ENCODE data around the gene GGTLC1.

The GGTLC1 gene

DNA sequence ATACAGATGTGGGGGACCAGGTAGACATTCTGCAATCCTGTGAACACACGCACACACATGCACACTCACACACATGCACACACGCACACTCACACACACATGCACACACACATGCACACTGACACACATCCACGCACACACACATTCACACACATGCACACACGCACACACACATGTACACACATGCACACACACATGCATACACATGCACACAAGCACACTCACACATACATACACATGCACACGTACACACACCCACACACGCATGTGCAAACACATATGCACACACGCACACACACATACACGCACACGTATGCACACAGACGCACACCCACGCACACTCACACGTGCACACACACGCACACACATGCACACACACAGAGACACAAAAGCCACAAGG, 14.3 kb upstream of the GGTLC1 start:
- DNase-seq: no peak
- Histone ChIP-seq H3K23ac (ENCODE audit: low read length in 2 of 2) (no peak overlapping the region), H3K4me3 (ENCODE audit: insufficient read depth in 1 of 2, low read depth in 1 of 2, low read length in 2 of 2) (no peak overlapping the region), H3K79me1 (replicated peaks; ENCODE audit: low read length, poor library complexity, severe bottlenecking) (no peaks in the 10 kb centered on the region), H2BK15ac (ENCODE audit: low read depth, poor library complexity, severe bottlenecking) (no peak overlapping the region), H2AFZ (ENCODE audit: low read depth, low read length) (no peak overlapping the region), H3K4ac (ENCODE audit: low read depth in 1 of 2, low read length in 2 of 2) (no peak overlapping the region), H2AK5ac (ENCODE audit: low read length, severe bottlenecking) (no peak overlapping the region), H3K14ac (ENCODE audit: low read length in 2 of 2) (no peak overlapping the region), H2BK12ac (ENCODE audit: low read length in 2 of 2) (no peak overlapping the region), H2BK5ac (ENCODE audit: low read depth, low read length, poor library complexity, severe bottlenecking) (no peak overlapping the region), H2BK120ac (ENCODE audit: low read depth, low read length) (no peak overlapping the region), H4K8ac (ENCODE audit: low read length) (no peak overlapping the region), H3K18ac (ENCODE audit: low read depth in 1 of 2, low read length in 2 of 2) (no peak overlapping the region), H3K36me3 (ENCODE audit: control insufficient read depth in 1 of 2, insufficient read depth in 2 of 2, low read depth in 1 of 2, low read length in 2 of 2) (no peaks in the 10 kb centered on the region), H3K27ac (ENCODE audit: low read length, poor library complexity, severe bottlenecking) (no peak overlapping the region), H4K91ac (ENCODE audit: low read length) (no peak overlapping the region), H3K9ac (ENCODE audit: low read length) (no peak overlapping the region), H3K4me1 (ENCODE audit: control insufficient read depth, insufficient read depth, low read depth, low read length) (no peaks in the 10 kb centered on the region), H3K27me3 (ENCODE audit: control insufficient read depth in 1 of 2, insufficient read depth in 1 of 2, low read length in 2 of 2) (peaks cover 36 to 65% of the 10 kb centered on the region in 2 experiments), H3K4me2 (ENCODE audit: low read length, poor library complexity, severe bottlenecking) (no peak overlapping the region), H3K9me3 (ENCODE audit: control insufficient read depth, low read length) (no peaks in the 10 kb centered on the region)
- 94% methylated on average over 13 of the region's 13 CpGs for WGBS

DNA sequence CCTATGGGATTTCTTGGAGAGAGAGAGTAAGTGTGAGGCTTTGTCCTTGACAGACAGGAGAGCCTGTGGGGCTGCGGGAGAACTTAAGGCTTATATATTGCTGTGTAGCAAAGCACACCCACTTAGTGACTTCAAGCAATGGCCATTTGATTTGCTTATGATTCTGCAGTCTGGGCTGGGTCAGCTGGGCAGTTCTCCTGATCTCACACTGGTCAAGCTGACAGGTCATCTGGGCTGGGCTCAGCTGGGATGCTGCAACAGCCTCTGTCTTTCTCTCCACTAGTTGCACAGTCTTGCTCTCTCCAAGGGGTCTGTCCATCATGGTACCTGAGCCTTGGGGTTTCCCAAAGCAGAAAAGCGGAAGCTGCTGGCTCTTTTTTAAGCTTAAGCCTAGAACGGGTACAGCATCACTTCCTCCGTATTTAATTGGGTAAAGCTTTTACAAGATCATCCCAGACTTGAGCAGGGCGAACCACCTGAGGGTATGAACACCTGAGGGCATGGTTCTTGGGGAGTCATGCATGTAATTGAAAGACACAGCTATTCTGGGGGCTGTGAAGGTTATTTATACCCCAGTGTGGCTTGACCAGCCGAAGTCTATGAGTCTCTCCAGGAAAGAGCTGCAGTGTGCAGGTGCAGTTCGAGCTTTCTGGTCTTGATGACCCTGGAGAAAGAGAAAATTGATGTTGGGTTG, 13.3 kb upstream of the GGTLC1 start:
- H3K27me3 ChIP-seq (ENCODE audit: control insufficient read depth in 1 of 2, insufficient read depth in 1 of 2, low read length in 2 of 2): peaks cover 33 to 69% of the 10 kb centered on the region in 2 experiments
- H3K4me2 ChIP-seq (ENCODE audit: low read length, poor library complexity, severe bottlenecking): no peak overlapping the region
- no peak overlapping the region for H3K18ac ChIP-seq (ENCODE audit: low read depth in 1 of 2, low read length in 2 of 2)
- no peaks in the 10 kb centered on the region for H3K4me1 ChIP-seq (ENCODE audit: control insufficient read depth, insufficient read depth, low read depth, low read length)
- H4K91ac ChIP-seq (ENCODE audit: low read length): no peak overlapping the region
- H3K9me3 ChIP-seq (ENCODE audit: control insufficient read depth, low read length): no peaks in the 10 kb centered on the region
- H3K79me1 ChIP-seq (replicated peaks; ENCODE audit: low read length, poor library complexity, severe bottlenecking): no peaks in the 10 kb centered on the region
- no peak overlapping the region for H2BK5ac ChIP-seq (ENCODE audit: low read depth, low read length, poor library complexity, severe bottlenecking)
- H3K4me3 ChIP-seq (ENCODE audit: insufficient read depth in 1 of 2, low read depth in 1 of 2, low read length in 2 of 2): no peak overlapping the region
- no peak overlapping the region for H2BK15ac ChIP-seq (ENCODE audit: low read depth, poor library complexity, severe bottlenecking)
- no peak overlapping the region for H3K14ac ChIP-seq (ENCODE audit: low read length in 2 of 2)
- no peak overlapping the region for H2AK5ac ChIP-seq (ENCODE audit: low read length, severe bottlenecking)
- no peak overlapping the region for H4K8ac ChIP-seq (ENCODE audit: low read length)
- H3K27ac ChIP-seq (ENCODE audit: low read length, poor library complexity, severe bottlenecking): no peak overlapping the region
- H3K4ac ChIP-seq (ENCODE audit: low read depth in 1 of 2, low read length in 2 of 2): no peak overlapping the region
- no peaks in the 10 kb centered on the region for H3K36me3 ChIP-seq (ENCODE audit: control insufficient read depth in 1 of 2, insufficient read depth in 2 of 2, low read depth in 1 of 2, low read length in 2 of 2)
- no peak for DNase-seq
- no peak overlapping the region for H2AFZ ChIP-seq (ENCODE audit: low read depth, low read length)
- H3K9ac ChIP-seq (ENCODE audit: low read length): no peak overlapping the region
- H2BK120ac ChIP-seq (ENCODE audit: low read depth, low read length): no peak overlapping the region
- no peak overlapping the region for H2BK12ac ChIP-seq (ENCODE audit: low read length in 2 of 2)
- no peak overlapping the region for H3K23ac ChIP-seq (ENCODE audit: low read length in 2 of 2)
- WGBS: 73% methylated on average over 7 of the region's 7 CpGs

DNA sequence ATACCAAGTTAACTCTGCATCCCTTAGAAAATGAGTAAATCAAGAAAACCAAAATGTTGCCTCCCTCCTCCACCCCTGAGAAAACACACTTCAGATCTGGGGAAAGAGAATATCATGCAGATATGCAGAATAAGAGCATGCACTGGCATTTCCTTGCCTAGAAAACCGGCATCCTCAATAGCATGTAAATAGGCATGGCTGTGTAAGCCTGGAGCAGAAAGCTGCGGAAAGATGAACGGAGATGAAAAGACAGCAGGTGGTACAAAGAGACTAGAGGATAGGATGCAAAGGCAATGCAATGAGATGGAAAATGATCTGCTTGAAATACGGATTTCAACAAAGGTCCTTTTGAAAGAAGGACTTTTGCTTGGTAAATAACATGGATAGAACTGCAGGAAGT, 10.3 kb upstream of the GGTLC1 start:
- H2AFZ ChIP-seq (ENCODE audit: low read depth, low read length): no peak overlapping the region
- H3K14ac ChIP-seq (ENCODE audit: low read length in 2 of 2): no peak overlapping the region
- no peak overlapping the region for H2BK12ac ChIP-seq (ENCODE audit: low read length in 2 of 2)
- WGBS: 84% methylated on average over 4 of the region's 4 CpGs
- H3K27ac ChIP-seq (ENCODE audit: low read length, poor library complexity, severe bottlenecking): no peak overlapping the region
- H3K23ac ChIP-seq (ENCODE audit: low read length in 2 of 2): no peak overlapping the region
- no peaks in the 10 kb centered on the region for H3K36me3 ChIP-seq (ENCODE audit: control insufficient read depth in 1 of 2, insufficient read depth in 2 of 2, low read depth in 1 of 2, low read length in 2 of 2)
- H3K4ac ChIP-seq (ENCODE audit: low read depth in 1 of 2, low read length in 2 of 2): no peak overlapping the region
- DNase-seq: no peak
- H3K9me3 ChIP-seq (ENCODE audit: control insufficient read depth, low read length): no peaks in the 10 kb centered on the region
- H2BK5ac ChIP-seq (ENCODE audit: low read depth, low read length, poor library complexity, severe bottlenecking): no peak overlapping the region
- H3K4me1 ChIP-seq (ENCODE audit: control insufficient read depth, insufficient read depth, low read depth, low read length): no peaks in the 10 kb centered on the region
- no peak overlapping the region for H3K4me2 ChIP-seq (ENCODE audit: low read length, poor library complexity, severe bottlenecking)
- no peak overlapping the region for H3K9ac ChIP-seq (ENCODE audit: low read length)
- H4K8ac ChIP-seq (ENCODE audit: low read length): no peak overlapping the region
- no peak overlapping the region for H3K18ac ChIP-seq (ENCODE audit: low read depth in 1 of 2, low read length in 2 of 2)
- no peaks in the 10 kb centered on the region for H3K79me1 ChIP-seq (replicated peaks; ENCODE audit: low read length, poor library complexity, severe bottlenecking)
- no peak overlapping the region for H2BK15ac ChIP-seq (ENCODE audit: low read depth, poor library complexity, severe bottlenecking)
- no peak overlapping the region for H4K91ac ChIP-seq (ENCODE audit: low read length)
- H3K4me3 ChIP-seq (ENCODE audit: insufficient read depth in 1 of 2, low read depth in 1 of 2, low read length in 2 of 2): no peak overlapping the region
- H3K27me3 ChIP-seq (ENCODE audit: control insufficient read depth in 1 of 2, insufficient read depth in 1 of 2, low read length in 2 of 2): peaks cover 17 to 49% of the 10 kb centered on the region in 2 experiments
- H2BK120ac ChIP-seq (ENCODE audit: low read depth, low read length): no peak overlapping the region
- H2AK5ac ChIP-seq (ENCODE audit: low read length, severe bottlenecking): no peak overlapping the region

DNA sequence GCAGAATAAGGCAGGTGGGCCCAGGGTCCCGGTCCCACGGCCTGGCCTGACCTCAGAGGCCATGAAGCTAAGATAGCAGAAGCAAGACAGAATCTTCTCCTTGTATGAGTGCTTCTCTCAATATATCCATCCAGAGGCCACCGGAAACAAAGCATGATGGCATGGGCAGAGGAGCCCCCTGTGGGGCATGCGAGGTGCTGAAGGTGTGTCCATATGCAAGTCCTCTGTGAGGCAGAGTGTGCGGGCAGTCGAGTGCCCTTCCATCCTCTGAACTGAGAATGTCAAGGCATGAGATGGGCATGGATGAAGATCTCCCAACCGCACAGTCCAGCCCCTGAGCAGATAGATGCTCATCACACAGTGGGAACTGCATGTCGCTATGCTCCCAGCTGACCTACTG, 9.8 kb upstream of the GGTLC1 start:
- Histone ChIP-seq H3K27ac (ENCODE audit: low read length, poor library complexity, severe bottlenecking) (no peak overlapping the region), H2BK120ac (ENCODE audit: low read depth, low read length) (no peak overlapping the region), H2AFZ (ENCODE audit: low read depth, low read length) (no peak overlapping the region), H3K23ac (ENCODE audit: low read length in 2 of 2) (no peak overlapping the region), H3K4me1 (ENCODE audit: control insufficient read depth, insufficient read depth, low read depth, low read length) (no peaks in the 10 kb centered on the region), H3K4me3 (ENCODE audit: insufficient read depth in 1 of 2, low read depth in 1 of 2, low read length in 2 of 2) (no peak overlapping the region), H3K4ac (ENCODE audit: low read depth in 1 of 2, low read length in 2 of 2) (no peak overlapping the region), H3K4me2 (ENCODE audit: low read length, poor library complexity, severe bottlenecking) (no peak overlapping the region), H3K9me3 (ENCODE audit: control insufficient read depth, low read length) (no peaks in the 10 kb centered on the region), H3K18ac (ENCODE audit: low read depth in 1 of 2, low read length in 2 of 2) (no peak overlapping the region), H3K9ac (ENCODE audit: low read length) (no peak overlapping the region), H3K36me3 (ENCODE audit: control insufficient read depth in 1 of 2, insufficient read depth in 2 of 2, low read depth in 1 of 2, low read length in 2 of 2) (no peaks in the 10 kb centered on the region), H4K91ac (ENCODE audit: low read length) (no peak overlapping the region), H3K14ac (ENCODE audit: low read length in 2 of 2) (no peak overlapping the region), H3K79me1 (replicated peaks; ENCODE audit: low read length, poor library complexity, severe bottlenecking) (no peaks in the 10 kb centered on the region), H2BK15ac (ENCODE audit: low read depth, poor library complexity, severe bottlenecking) (no peak overlapping the region), H4K8ac (ENCODE audit: low read length) (no peak overlapping the region), H3K27me3 (ENCODE audit: control insufficient read depth in 1 of 2, insufficient read depth in 1 of 2, low read length in 2 of 2) (peaks cover 17 to 49% of the 10 kb centered on the region in 2 experiments), H2AK5ac (ENCODE audit: low read length, severe bottlenecking) (no peak overlapping the region), H2BK5ac (ENCODE audit: low read depth, low read length, poor library complexity, severe bottlenecking) (no peak overlapping the region), H2BK12ac (ENCODE audit: low read length in 2 of 2) (no peak overlapping the region)
- WGBS: 79% methylated on average over 8 of the region's 8 CpGs
- DNase-seq: no peak

Measured in mesenchymal stem cell (in vitro differentiated cells and primary cell).